Measurements from ENCODE around the gene KCNIP1. TPM values are rescaled to one million over a fixed set of nuclear protein-coding genes. Genes with fewer than 3 reads are reported as not detected.

The KCNIP1 gene
- polyA plus RNA-seq, 2 of the 4 experiments (the other 2 are of a cell fraction) = not detected

DNA sequence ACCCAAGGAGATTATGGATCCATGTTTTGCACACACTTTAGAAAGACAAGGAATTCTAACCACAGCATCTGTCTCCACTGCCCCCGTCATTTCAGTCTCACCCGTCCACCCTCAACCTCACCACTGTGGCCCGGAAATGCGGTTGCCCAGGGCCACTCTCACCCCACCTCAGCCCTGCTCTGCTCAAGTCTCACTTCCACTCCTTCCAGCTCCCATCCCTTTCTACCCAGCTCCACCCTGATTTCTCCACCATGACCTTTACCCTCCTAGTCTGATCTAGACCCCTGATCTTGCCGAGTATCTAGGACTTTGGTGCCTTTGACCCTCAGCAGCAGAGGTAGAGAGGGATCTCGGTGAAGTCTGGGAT, 7.2 kb upstream of the KCNIP1 start:
- WGBS (ENCODE audit: missing lambda C conversion rate) = 75% methylated on average over 5 of the region's 6 CpGs
- CTCF ChIA-PET = interaction anchor here (1.5 kb wide), 1 partner anchor 127 kb away, joined by 3 read pairs; no protein-coding TSS in a partner anchor
- no peak overlapping the region for H3K4me3 ChIP-seq
- H3K4me2 ChIP-seq = no peak overlapping the region
- peaks cover 1% of the 10 kb centered on the region; the same call in 2 of the 3 replicates for H3K4me1 ChIP-seq
- no peak overlapping the region for H3K27ac ChIP-seq
- ATAC-seq (no peak), DNase-seq (ENCODE audit: low read depth in 1 of 2, low spot score in 1 of 2) (no peak), FAIRE-seq (no peak)
- TF ChIP-seq, protein P1, sequence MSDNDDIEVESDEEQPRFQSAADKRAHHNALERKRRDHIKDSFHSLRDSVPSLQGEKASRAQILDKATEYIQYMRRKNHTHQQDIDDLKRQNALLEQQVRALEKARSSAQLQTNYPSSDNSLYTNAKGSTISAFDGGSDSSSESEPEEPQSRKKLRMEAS (IDR thresholded peaks at IDR 0.05) = no peak
- no peak for TF ChIP-seq RNF2 (IDR thresholded peaks at IDR 0.05; ENCODE audit: borderline replicate concordance, low read depth)
- no peak for TF ChIP-seq JUNB (IDR thresholded peaks at IDR 0.05)
- POLR2A ChIA-PET = no interaction called here
- H3K9me3 ChIP-seq = no peaks in the 10 kb centered on the region

DNA sequence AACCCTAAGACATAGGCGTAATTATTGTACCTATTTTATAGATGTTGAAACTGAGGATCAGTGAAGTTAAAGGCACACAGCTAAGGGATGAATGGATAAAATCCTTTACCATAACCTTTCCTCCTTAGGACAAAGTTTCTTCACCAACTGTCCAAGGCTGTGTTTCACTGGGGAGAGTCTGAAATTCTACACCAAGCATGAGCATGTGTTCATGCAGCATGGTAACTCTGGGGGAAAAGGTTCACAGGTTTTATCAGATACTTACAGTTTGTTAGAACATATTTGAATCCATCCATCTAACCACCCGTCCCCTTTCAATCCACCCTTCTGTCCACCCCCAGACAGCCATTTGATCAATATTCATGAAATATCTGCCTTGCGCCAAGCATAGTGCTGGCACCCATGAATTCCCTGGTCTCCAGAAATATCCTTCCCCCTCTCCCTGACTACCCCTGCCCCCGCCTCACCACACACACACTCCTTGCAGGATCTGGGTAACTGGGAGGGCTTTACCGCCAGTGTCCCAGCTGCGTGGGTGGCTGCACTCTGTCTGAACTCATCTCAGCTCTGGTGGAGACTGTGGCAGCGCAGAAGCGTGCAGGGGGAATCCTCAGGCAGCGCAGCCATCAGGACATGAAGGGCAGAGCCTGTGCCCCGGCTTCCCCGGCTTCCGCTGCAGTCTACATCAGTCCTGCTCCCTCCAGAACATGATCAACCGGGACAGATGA, 6.3 kb upstream of the KCNIP1 start:
- no peak overlapping the region for H3K4me3 ChIP-seq
- FAIRE-seq (no peak), DNase-seq (ENCODE audit: low read depth in 1 of 2, low spot score in 1 of 2) (no peak), ATAC-seq (no peak)
- H3K4me2 ChIP-seq = no peak overlapping the region
- H3K27ac ChIP-seq = no peak overlapping the region
- no peak for TF ChIP-seq HOXB13 (CRISPR knock-in tag; IDR thresholded peaks at IDR 0.05; ENCODE audit: low read depth)
- no peak for TF ChIP-seq CHD2 (IDR thresholded peaks at IDR 0.05; ENCODE audit: low read length, partially characterized antibody)
- TF ChIP-seq EP300 (IDR thresholded peaks at IDR 0.05) = no peak
- TF ChIP-seq SREBF2 (IDR thresholded peaks at IDR 0.05) = no peak
- TF ChIP-seq TP53 (CRISPR knock-in tag; IDR thresholded peaks at IDR 0.05) = no peak
- TF ChIP-seq CEBPB (IDR thresholded peaks at IDR 0.05) = no peak
- no peak for TF ChIP-seq CHD4 (IDR thresholded peaks at IDR 0.05; ENCODE audit: borderline replicate concordance)
- TF ChIP-seq GATA3 (IDR thresholded peaks at IDR 0.05; ENCODE audit: borderline replicate concordance) = no peak
- TF ChIP-seq JUNB (IDR thresholded peaks at IDR 0.05) = no peak
- TF ChIP-seq, protein P2, sequence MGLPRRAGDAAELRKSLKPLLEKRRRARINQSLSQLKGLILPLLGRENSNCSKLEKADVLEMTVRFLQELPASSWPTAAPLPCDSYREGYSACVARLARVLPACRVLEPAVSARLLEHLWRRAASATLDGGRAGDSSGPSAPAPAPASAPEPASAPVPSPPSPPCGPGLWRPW (IDR thresholded peaks at IDR 0.05) = no peak
- no peak for TF ChIP-seq MAFK (IDR thresholded peaks at IDR 0.05; ENCODE audit: partially characterized antibody)
- no peak for TF ChIP-seq ESRRA (IDR thresholded peaks at IDR 0.05; ENCODE audit: borderline replicate concordance, low read length)
- no peak for TF ChIP-seq MAZ (IDR thresholded peaks at IDR 0.05; ENCODE audit: borderline replicate concordance, low read depth, low read length)
- no peak for TF ChIP-seq RCOR1 (IDR thresholded peaks at IDR 0.05; ENCODE audit: low read depth, low read length)
- no peak for TF ChIP-seq HOXA7 (CRISPR knock-in tag; IDR thresholded peaks at IDR 0.05)
- no peak for TF ChIP-seq POLR2A (IDR thresholded peaks at IDR 0.05; ENCODE audit: low read length)
- ChIA-PET POLR2A (no interaction called here), CTCF (interaction anchor here (1.5 kb wide), 1 partner anchor 127 kb away, joined by 3 read pairs; no protein-coding TSS in a partner anchor)
- 57% methylated on average over 13 of the region's 13 CpGs for WGBS (ENCODE audit: missing lambda C conversion rate)
- no peaks in the 10 kb centered on the region for H3K4me1 ChIP-seq
- no peaks in the 10 kb centered on the region for H3K9me3 ChIP-seq

DNA sequence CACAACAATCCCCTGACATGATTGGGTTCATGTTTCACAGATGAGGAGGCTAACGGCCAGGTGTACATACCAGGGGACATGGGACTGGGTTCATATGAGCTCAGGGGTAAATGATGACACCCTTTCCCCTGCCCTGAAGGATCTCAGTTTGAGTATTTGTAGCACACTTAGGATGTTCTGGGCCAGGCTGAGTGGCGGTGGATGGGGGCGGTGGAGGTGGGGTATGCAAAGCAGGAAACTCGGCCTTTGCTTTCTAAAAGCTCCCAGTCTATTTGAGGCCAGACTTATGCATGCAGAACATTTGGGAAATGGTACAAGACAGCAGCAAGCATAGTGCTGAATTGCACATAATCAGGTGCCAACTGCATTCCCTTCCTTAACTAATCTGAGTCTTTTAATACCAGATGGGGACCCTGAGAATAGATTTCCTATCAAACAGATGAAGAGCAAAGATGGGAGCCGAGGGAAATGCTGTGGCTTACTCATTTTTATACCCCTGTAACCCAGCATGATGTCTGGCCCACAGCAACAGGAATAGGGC, 4.9 kb upstream of the KCNIP1 start:
- CTCF ChIA-PET = interaction anchor here (1.4 kb wide), 1 partner anchor 64 kb away, joined by 4 read pairs; no protein-coding TSS in a partner anchor
- TF ChIP-seq, protein P3, sequence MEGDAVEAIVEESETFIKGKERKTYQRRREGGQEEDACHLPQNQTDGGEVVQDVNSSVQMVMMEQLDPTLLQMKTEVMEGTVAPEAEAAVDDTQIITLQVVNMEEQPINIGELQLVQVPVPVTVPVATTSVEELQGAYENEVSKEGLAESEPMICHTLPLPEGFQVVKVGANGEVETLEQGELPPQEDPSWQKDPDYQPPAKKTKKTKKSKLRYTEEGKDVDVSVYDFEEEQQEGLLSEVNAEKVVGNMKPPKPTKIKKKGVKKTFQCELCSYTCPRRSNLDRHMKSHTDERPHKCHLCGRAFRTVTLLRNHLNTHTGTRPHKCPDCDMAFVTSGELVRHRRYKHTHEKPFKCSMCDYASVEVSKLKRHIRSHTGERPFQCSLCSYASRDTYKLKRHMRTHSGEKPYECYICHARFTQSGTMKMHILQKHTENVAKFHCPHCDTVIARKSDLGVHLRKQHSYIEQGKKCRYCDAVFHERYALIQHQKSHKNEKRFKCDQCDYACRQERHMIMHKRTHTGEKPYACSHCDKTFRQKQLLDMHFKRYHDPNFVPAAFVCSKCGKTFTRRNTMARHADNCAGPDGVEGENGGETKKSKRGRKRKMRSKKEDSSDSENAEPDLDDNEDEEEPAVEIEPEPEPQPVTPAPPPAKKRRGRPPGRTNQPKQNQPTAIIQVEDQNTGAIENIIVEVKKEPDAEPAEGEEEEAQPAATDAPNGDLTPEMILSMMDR (IDR thresholded peaks at IDR 0.05) = no peak
- TF ChIP-seq ESRRA (IDR thresholded peaks at IDR 0.05; ENCODE audit: borderline replicate concordance, low read length) (no peak), TFCP2L1 (CRISPR knock-in tag; IDR thresholded peaks at IDR 0.05) (no peak), GATA3 (IDR thresholded peaks at IDR 0.05; ENCODE audit: borderline replicate concordance) (no peak), CBX8 (IDR thresholded peaks at IDR 0.05) (no peak), FOSL2 (IDR thresholded peaks at IDR 0.05) (no peak), FOSL2 (CRISPR knock-in tag; IDR thresholded peaks at IDR 0.05) (no peak), RARB (CRISPR knock-in tag; IDR thresholded peaks at IDR 0.05) (no peak), EHMT2 (IDR thresholded peaks at IDR 0.05; ENCODE audit: low read depth) (no peak), MAZ (IDR thresholded peaks at IDR 0.05; ENCODE audit: borderline replicate concordance, low read depth, low read length) (no peak), ZSCAN20 (CRISPR knock-in tag; IDR thresholded peaks at IDR 0.05) (no peak), MAFK (IDR thresholded peaks at IDR 0.05; ENCODE audit: partially characterized antibody) (no peak), KDM1A (IDR thresholded peaks at IDR 0.05; ENCODE audit: low read depth) (no peak), ZC3H11A (IDR thresholded peaks at IDR 0.05) (no peak), RCOR1 (IDR thresholded peaks at IDR 0.05; ENCODE audit: low read depth, low read length) (no peak), HOXB5 (CRISPR knock-in tag; IDR thresholded peaks at IDR 0.05) (no peak), NPAS2 (CRISPR knock-in tag; IDR thresholded peaks at IDR 0.05; ENCODE audit: borderline replicate concordance) (no peak)
- TF ChIP-seq, protein P4, sequence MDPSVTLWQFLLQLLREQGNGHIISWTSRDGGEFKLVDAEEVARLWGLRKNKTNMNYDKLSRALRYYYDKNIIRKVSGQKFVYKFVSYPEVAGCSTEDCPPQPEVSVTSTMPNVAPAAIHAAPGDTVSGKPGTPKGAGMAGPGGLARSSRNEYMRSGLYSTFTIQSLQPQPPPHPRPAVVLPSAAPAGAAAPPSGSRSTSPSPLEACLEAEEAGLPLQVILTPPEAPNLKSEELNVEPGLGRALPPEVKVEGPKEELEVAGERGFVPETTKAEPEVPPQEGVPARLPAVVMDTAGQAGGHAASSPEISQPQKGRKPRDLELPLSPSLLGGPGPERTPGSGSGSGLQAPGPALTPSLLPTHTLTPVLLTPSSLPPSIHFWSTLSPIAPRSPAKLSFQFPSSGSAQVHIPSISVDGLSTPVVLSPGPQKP (IDR thresholded peaks at IDR 0.05; ENCODE audit: low read depth, low read length) = no peak
- TF ChIP-seq, protein P5, sequence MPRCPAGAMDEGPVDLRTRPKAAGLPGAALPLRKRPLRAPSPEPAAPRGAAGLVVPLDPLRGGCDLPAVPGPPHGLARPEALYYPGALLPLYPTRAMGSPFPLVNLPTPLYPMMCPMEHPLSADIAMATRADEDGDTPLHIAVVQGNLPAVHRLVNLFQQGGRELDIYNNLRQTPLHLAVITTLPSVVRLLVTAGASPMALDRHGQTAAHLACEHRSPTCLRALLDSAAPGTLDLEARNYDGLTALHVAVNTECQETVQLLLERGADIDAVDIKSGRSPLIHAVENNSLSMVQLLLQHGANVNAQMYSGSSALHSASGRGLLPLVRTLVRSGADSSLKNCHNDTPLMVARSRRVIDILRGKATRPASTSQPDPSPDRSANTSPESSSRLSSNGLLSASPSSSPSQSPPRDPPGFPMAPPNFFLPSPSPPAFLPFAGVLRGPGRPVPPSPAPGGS (IDR thresholded peaks at IDR 0.05) = no peak

More for the DNA sequence above, 4.9 kb upstream of the KCNIP1 start:
- WGBS (ENCODE audit: missing lambda C conversion rate) = 67% methylated on average over 5 of the region's 5 CpGs
- no peaks in the 10 kb centered on the region for H3K4me1 ChIP-seq
- no peaks in the 10 kb centered on the region for H3K9me3 ChIP-seq
- ATAC-seq (no peak), FAIRE-seq (no peak), DNase-seq (ENCODE audit: low read depth in 1 of 2, low spot score in 1 of 2) (no peak)
- no peak overlapping the region for H3K4me3 ChIP-seq
- H3K27ac ChIP-seq = no peak overlapping the region
- POLR2A ChIA-PET = no interaction called here
- H3K4me2 ChIP-seq = no peak overlapping the region
